HG02642 (cell line): ENCODE results near the gene FANCI.
A peak's percentile ranks its signal among the peaks of the same experiment; 100 is the strongest.
"Not testable (repeated sequence)": the region's sequence is repeated elsewhere in the genome, so short reads cannot be mapped to it uniquely, and the experiment has no call there.

Experiments used
- ATAC-seq: cut with Tn5 transposase; IDR thresholded peaks from one replicate; pipeline ENCODE4 v1.9.1; 2021; ENCODE audit warnings: mild to moderate bottlenecking; ENCODE audit not compliant: unreplicated experiment, poor library complexity

Gene FANCI

GRCh38 chr15:89218531-89218930 lies 25.2 kb upstream of the FANCI start:
- ATAC-seq, result no peak

GRCh38 chr15:89221543-89221942 lies 22.2 kb upstream of the FANCI start, which contains the start of gene RLBP1:
RLBP1 (minus strand) TSS chr15:89221579; CDS start chr15:89218975, 2,604 bp downstream.
- ATAC-seq, result no peak

GRCh38 chr15:89225588-89225987 lies 18.2 kb upstream of the FANCI start:
- no peak for ATAC-seq

- ATAC-seq, result no peak
Observed at GRCh38 chr15:89226359-89227221, 17.2 kb upstream of the FANCI start.

GRCh38 chr15:89227425-89227824 lies 16.4 kb upstream of the FANCI start:
- no peak for ATAC-seq

DNA sequence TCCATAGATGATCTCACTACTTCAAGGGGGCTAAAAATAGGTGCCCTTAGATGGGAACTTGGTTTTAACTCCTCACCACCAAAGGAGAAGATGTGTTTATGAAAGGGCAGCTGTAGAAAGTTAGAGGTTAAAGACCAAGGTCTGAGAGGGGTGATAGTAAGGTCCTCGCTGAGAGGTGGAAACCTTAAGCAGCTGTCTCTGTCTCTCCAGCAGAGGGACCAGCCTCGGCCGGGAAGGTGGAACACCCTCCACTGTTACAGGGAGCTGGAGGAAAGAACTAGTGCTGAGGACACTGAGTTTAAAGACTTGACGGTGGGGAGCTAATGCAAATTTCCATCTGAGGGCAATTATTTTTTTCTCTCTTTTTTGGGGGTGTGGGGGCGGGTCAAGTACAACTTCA lies 13.5 kb upstream of the FANCI start:
- no peak for ATAC-seq

GRCh38 chr15:89231832-89232231 lies 11.9 kb upstream of the FANCI start:
- no peak for ATAC-seq

- ATAC-seq, result not testable (repeated sequence)
Observed at GRCh38 chr15:89239883-89240810, 3.6 kb upstream of the FANCI start.

GRCh38 chr15:89243046-89243690 lies 611 bp upstream of the FANCI start:
- no peak for ATAC-seq

GRCh38 chr15:89244574-89244903 lies 760 bp downstream of the FANCI start:
- peak; percentile 17 for ATAC-seq

DNA sequence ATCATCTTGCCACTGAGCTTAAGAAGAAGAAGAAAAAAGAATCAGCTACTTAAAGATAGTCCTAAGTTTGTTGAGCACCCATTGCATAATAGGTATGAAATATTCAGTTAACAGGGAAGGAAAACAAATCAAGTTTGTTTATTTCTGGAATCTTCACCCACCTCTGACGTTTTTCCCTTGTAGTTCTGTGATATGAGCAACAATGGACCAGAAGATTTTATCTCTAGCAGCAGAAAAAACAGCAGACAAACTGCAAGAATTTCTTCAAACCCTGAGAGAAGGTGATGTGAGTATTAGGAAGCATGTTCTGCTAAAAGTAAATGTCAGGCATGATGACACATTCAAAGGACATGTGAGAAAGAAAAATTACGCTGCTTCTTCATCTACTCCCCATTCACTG lies 3.7 kb downstream of the FANCI start:
- ATAC-seq, result no peak

- ATAC-seq, result no peak
Observed at GRCh38 chr15:89248584-89248983, 4.8 kb downstream of the FANCI start.

DNA sequence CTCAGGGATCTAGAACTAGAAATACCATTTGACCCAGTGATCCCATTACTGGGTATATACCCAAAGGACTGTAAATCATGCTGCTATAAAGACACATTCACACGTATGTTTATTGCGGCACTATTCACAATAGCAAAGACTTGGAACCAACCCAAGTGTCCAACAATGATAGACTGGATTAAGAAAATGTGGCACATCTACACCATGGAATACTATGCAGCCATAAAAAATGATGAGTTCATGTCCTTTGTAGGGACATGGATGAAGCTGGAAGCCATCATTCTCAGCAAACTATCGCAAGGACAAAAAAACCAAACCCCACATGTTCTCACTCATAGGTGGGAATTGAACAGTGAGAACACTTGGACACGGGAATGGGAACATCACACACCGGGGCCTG lies 6.4 kb downstream of the FANCI start:
- ATAC-seq, result not testable (repeated sequence)

DNA sequence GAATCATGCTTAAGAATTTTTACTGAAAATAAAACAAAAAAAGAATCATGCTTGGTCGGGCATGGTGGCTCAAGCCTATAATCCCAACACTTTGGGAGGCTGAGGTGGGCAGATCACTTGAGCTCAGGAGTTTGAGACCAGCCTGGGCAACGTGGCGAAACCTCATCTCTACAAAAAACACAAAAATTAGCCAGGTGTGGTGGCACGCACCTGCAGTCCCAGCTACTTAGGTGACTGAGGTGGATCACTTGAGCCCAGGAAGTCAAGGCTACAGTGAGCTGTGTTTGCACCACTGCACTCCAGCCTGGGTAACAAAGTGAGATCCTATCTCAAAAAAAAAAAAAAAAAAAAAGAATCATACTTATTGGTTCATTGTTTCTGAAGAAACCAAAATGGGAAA lies 33.5 kb downstream of the FANCI start:
- ATAC-seq, result not testable (repeated sequence)

DNA sequence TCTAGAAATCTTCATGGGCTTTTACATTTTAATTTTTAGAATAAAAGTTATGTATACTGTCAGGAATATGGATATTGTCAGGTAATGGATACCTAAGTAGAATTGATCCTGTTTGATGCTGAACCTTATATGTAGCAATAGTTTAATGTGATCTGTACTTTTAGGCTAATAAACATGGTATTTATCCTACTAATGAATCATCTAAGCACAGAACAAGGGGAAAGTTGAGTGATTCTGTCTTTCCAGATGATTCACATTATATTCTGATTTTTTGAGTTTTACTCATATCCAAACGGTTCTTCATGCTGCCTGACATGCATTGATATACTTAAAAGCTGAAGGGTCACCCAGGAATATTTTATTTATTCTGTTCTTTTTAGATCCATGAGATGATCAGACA lies 34.5 kb downstream of the FANCI start:
- no peak for ATAC-seq

DNA sequence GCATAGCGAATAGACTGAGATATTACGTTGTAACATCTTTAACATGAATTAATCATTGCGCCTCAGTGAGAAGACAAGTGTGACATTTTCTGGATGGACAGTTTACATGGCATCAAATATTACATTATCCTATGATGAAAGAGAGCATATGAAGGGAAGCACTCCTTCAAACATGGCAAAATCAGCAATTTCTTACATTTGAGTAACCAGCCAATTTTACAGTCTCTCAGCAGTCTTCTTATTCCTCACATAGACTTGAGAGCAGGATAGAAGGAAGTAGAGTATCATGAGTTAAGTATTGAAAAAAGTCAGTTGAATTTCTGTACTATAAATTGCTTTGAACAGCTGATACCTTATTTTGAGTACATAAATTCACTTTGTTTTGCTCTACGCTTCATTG lies 38.9 kb downstream of the FANCI start:
- no peak for ATAC-seq

GRCh38 chr15:89283201-89283600 lies 39.4 kb downstream of the FANCI start:
- ATAC-seq, result no peak

DNA sequence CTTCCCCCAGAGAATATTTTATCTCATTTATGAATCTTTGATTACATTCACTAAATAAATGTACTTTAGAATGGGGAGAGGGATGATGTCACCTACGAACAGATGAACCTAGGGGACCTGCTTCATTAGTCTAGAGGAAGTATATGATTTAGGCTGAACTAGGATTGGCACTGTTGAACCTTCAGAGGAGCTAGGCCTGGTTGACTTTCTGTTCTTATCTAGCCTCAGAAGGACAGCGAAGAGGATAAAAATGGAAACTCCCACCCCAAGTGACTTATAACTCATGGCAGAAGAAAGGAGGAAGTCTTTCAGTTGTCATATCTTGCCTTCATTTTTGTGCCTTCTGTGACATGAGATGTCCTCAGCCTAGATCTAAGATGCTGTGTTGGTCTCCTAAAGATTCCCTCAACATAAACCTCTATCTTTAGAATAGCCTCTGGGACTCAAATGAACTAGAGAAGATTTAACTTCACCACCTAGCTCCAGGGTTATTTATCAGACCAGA lies 48.2 kb downstream of the FANCI start:
- no peak for ATAC-seq

DNA sequence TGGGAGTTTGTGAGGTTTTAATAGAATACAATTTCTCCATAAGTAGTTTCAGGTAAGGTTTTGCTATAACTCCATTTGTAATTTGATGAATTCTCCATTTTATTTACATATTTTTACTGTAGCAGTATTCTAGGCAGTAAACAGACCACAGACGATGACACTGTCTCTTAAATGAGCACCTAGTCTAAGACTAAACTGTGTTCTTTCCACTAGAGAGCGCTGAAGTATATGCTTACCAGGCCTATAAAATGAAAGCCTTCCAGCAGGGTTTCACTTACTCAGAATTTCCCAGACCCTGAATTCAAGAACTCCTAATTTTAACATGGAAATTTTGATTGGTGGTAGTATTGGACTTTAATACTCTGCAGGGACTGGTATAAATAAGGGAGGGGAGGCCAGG lies 49.2 kb downstream of the FANCI start:
- no peak for ATAC-seq

- no peak for ATAC-seq
Observed at GRCh38 chr15:89299896-89300295, 56.1 kb downstream of the FANCI start.
